ENCODE measurements around the gene MND1.

- TF ChIP-seq CTCF (conservative IDR thresholded peaks at IDR 0.05; ENCODE audit: low read length) = no peak
- no peak for TF ChIP-seq EZH2phosphoT487 (IDR thresholded peaks at IDR 0.05; ENCODE audit: borderline replicate concordance)
Measured at GRCh38 chr4:153402366-153402765, 57.9 kb downstream of the MND1 start.
